ENCODE results near the gene HACE1.

DNA sequence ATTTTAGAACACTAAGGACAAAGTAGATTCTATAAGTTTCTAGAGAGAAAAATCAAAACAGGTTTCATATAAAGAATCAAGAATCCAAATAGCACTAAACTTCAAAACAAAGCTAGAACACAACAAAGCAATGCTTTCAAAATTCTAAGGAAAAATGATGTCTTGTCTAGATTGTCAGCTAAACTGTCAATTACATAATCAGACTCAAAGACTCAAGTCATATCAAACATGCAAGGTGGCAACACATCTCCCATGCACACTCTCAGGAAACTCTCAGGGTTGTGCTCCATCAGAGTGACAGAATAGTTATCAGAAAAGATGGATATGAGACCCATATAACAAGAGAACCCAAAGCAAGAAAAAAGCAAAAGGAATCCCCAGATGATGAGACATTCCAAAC is 23.9 kb downstream of the HACE1 start:
- TF ChIP-seq, protein P1, sequence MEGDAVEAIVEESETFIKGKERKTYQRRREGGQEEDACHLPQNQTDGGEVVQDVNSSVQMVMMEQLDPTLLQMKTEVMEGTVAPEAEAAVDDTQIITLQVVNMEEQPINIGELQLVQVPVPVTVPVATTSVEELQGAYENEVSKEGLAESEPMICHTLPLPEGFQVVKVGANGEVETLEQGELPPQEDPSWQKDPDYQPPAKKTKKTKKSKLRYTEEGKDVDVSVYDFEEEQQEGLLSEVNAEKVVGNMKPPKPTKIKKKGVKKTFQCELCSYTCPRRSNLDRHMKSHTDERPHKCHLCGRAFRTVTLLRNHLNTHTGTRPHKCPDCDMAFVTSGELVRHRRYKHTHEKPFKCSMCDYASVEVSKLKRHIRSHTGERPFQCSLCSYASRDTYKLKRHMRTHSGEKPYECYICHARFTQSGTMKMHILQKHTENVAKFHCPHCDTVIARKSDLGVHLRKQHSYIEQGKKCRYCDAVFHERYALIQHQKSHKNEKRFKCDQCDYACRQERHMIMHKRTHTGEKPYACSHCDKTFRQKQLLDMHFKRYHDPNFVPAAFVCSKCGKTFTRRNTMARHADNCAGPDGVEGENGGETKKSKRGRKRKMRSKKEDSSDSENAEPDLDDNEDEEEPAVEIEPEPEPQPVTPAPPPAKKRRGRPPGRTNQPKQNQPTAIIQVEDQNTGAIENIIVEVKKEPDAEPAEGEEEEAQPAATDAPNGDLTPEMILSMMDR (IDR thresholded peaks at IDR 0.05): no peak
- no peak for TF ChIP-seq POLR2A (IDR thresholded peaks at IDR 0.05)

Measured in body of pancreas (tissue), 4 donors.